Measurements from ENCODE around the gene DSCAML1. TPM values are rescaled to one million over a fixed set of nuclear protein-coding genes. Genes with fewer than 3 reads are reported as not detected.

Gene DSCAML1
- total RNA-seq, 1 donor from 2014 or later, result not detected

DNA sequence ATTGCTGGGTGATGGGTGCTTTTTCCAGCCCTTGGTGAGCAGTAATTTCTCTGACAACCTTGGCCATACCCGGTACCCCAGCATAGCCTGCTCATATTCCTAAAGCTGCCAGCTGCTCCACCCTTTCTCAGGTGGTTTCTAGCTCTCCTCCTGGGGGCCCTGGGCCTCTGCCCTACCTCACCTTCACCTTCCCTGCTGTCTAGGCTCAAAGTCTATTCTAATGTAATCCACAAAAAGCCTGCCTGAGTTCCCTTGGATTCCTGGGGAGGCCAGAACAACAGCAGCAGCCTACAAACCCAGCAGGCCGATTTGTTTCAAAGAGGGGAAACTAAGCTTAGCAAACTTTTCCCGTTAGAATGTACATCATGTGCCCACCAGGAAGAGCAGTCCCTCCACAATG is 117.6 kb downstream of the DSCAML1 start:
- H3K4me1 Mint-ChIP-seq (ENCODE audit: unreplicated experiment), result no peaks in the 10 kb centered on the region
- no peak overlapping the region for H3K4me3 Mint-ChIP-seq (ENCODE audit: unreplicated experiment)
- no peaks in the 10 kb centered on the region for H3K36me3 Mint-ChIP-seq (ENCODE audit: unreplicated experiment)
- no peaks in the 10 kb centered on the region for H3K9me3 Mint-ChIP-seq (ENCODE audit: unreplicated experiment)
- peaks cover 59% of the 10 kb centered on the region for H3K27me3 Mint-ChIP-seq (ENCODE audit: unreplicated experiment)
- H3K27ac Mint-ChIP-seq (ENCODE audit: unreplicated experiment), result no peak overlapping the region
- TF ChIP-seq, protein P1, sequence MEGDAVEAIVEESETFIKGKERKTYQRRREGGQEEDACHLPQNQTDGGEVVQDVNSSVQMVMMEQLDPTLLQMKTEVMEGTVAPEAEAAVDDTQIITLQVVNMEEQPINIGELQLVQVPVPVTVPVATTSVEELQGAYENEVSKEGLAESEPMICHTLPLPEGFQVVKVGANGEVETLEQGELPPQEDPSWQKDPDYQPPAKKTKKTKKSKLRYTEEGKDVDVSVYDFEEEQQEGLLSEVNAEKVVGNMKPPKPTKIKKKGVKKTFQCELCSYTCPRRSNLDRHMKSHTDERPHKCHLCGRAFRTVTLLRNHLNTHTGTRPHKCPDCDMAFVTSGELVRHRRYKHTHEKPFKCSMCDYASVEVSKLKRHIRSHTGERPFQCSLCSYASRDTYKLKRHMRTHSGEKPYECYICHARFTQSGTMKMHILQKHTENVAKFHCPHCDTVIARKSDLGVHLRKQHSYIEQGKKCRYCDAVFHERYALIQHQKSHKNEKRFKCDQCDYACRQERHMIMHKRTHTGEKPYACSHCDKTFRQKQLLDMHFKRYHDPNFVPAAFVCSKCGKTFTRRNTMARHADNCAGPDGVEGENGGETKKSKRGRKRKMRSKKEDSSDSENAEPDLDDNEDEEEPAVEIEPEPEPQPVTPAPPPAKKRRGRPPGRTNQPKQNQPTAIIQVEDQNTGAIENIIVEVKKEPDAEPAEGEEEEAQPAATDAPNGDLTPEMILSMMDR (IDR thresholded peaks at IDR 0.05), result no peak
- DNase-seq (ENCODE audit: extremely low spot score, unreplicated experiment), result no peak

DNA sequence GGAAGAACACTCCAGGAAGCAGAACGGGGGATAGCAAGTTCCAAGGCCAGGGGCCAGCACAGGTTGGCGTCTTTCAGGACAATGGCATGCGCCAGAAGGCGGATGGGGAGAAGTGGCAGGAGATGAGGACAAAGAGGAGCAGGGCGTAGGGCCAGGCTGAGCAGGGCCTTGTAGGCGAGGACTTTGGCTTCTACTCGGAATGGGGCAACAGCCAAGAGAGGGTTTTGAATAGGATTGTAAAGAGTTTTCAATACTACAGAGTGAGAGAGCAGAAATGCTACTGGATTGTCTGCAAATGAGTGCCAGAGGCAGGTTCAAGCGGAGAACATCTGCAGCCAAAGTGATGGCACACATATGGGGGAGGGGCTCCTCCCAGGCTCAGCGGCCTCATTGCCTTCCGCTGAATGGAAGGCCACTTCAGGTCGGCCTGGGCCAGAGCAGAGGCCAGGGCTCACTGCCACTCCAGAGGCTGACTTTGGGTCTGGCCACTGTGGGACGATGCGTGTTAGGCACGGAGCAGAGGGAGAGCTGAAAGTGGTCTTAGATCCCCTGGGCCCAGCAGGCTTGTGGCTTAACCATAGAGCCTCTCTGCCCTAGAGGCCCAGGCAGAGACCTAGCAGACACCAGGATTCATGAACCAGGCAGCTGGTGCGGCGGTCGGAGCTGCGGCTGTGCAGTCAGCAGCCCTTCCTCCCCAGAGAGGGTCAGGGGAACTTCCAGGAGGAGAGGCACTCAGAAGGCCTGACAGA is 118.2 kb downstream of the DSCAML1 start:
- Mint-ChIP-seq H3K27ac (ENCODE audit: unreplicated experiment) (no peak overlapping the region), H3K4me3 (ENCODE audit: unreplicated experiment) (no peak overlapping the region), H3K9me3 (ENCODE audit: unreplicated experiment) (no peaks in the 10 kb centered on the region), H3K4me1 (ENCODE audit: unreplicated experiment) (no peaks in the 10 kb centered on the region), H3K36me3 (ENCODE audit: unreplicated experiment) (no peaks in the 10 kb centered on the region), H3K27me3 (ENCODE audit: unreplicated experiment) (peaks cover 59% of the 10 kb centered on the region)
- DNase-seq (ENCODE audit: extremely low spot score, unreplicated experiment), result no peak
- TF ChIP-seq, protein P1 (IDR thresholded peaks at IDR 0.05), result no peak

DNA sequence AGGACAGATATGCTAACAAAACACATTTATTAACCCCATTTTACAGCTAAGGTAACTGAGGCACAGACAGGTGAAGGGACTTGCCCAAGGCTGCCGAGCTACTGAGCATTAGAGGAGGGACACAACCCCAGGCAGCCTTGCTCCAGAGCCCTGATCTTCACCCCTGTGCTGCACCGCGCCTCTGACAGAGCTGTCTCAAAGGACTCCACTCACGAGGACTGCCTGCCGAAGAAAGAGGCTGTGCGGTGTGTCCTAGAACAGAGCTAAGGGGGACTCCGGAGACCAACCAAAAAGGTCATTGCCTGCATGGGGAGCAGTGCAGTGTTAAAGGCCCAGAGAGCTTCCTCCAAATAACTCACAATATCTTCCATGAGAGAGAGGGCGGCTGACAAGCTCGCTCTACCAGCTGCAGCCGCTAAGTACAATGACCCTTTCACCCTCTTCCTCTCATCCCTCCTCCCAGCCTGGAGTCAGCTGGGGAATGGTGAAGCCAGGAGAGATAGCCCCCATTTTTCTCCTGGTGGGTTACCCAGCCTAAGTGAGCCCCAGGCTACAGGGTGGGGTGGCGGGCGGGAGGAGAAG is 119.2 kb downstream of the DSCAML1 start:
- Mint-ChIP-seq H3K4me3 (ENCODE audit: unreplicated experiment) (no peak overlapping the region), H3K27ac (ENCODE audit: unreplicated experiment) (no peak overlapping the region), H3K36me3 (ENCODE audit: unreplicated experiment) (no peaks in the 10 kb centered on the region), H3K4me1 (ENCODE audit: unreplicated experiment) (no peaks in the 10 kb centered on the region), H3K9me3 (ENCODE audit: unreplicated experiment) (no peaks in the 10 kb centered on the region), H3K27me3 (ENCODE audit: unreplicated experiment) (peaks cover 56% of the 10 kb centered on the region)
- TF ChIP-seq, protein P1 (IDR thresholded peaks at IDR 0.05), result no peak
- no peak for DNase-seq (ENCODE audit: extremely low spot score, unreplicated experiment)

- Mint-ChIP-seq H3K4me1 (ENCODE audit: unreplicated experiment) (no peaks in the 10 kb centered on the region), H3K27ac (ENCODE audit: unreplicated experiment) (no peak overlapping the region)
Measured at GRCh38 chr11:117676501-117676900, 120.5 kb downstream of the DSCAML1 start.

DNA sequence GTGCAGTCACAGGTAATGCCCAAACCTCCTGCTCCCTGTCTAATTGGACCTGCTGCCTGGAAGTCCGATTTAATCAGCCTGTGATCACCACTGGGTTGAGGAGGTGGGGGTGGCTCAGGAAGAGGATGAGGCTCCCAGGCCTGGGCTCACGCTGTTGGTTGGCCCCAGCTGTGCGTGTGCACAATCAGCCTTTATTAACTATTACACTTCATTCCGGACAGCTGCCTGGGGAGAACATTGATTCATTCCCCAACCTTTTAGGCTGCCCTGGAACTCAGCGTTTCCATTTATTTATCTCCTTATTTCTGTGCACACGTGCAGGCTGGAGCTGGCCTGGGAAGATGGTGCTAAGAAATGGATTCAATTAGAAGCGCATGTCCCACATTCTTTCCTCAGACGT is 123.4 kb downstream of the DSCAML1 start:
- TF ChIP-seq, protein P1 (IDR thresholded peaks at IDR 0.05), result no peak
- H3K4me1 Mint-ChIP-seq (ENCODE audit: unreplicated experiment), result no peaks in the 10 kb centered on the region
- no peak overlapping the region for H3K4me3 Mint-ChIP-seq (ENCODE audit: unreplicated experiment)
- no peaks in the 10 kb centered on the region for H3K9me3 Mint-ChIP-seq (ENCODE audit: unreplicated experiment)
- DNase-seq (ENCODE audit: extremely low spot score, unreplicated experiment), result no peak
- H3K36me3 Mint-ChIP-seq (ENCODE audit: unreplicated experiment), result no peaks in the 10 kb centered on the region
- peaks cover 34% of the 10 kb centered on the region for H3K27me3 Mint-ChIP-seq (ENCODE audit: unreplicated experiment)
- no peak overlapping the region for H3K27ac Mint-ChIP-seq (ENCODE audit: unreplicated experiment)

More at GRCh38 chr11:117676501-117676900, 120.5 kb downstream of the DSCAML1 start:
- Mint-ChIP-seq H3K36me3 (ENCODE audit: unreplicated experiment) (no peaks in the 10 kb centered on the region), H3K9me3 (ENCODE audit: unreplicated experiment) (no peaks in the 10 kb centered on the region), H3K4me3 (ENCODE audit: unreplicated experiment) (no peak overlapping the region), H3K27me3 (ENCODE audit: unreplicated experiment) (peaks cover 47% of the 10 kb centered on the region)
- TF ChIP-seq, protein P1 (IDR thresholded peaks at IDR 0.05), result no peak
- no peak for DNase-seq (ENCODE audit: extremely low spot score, unreplicated experiment)
